ENCODE data around the gene HOMER3.

HOMER3 gene

GRCh38 chr19:18951721-18952281 lies 10.8 kb upstream of the HOMER3 start:
- no peak for TF ChIP-seq CTCF (IDR thresholded peaks at IDR 0.05)

GRCh38 chr19:18949858-18950257 lies 8.8 kb upstream of the HOMER3 start:
- TF ChIP-seq CTCF (IDR thresholded peaks at IDR 0.05): no peak

GRCh38 chr19:18948976-18949356 lies 7.9 kb upstream of the HOMER3 start:
- TF ChIP-seq CTCF (IDR thresholded peaks at IDR 0.05): no peak

DNA sequence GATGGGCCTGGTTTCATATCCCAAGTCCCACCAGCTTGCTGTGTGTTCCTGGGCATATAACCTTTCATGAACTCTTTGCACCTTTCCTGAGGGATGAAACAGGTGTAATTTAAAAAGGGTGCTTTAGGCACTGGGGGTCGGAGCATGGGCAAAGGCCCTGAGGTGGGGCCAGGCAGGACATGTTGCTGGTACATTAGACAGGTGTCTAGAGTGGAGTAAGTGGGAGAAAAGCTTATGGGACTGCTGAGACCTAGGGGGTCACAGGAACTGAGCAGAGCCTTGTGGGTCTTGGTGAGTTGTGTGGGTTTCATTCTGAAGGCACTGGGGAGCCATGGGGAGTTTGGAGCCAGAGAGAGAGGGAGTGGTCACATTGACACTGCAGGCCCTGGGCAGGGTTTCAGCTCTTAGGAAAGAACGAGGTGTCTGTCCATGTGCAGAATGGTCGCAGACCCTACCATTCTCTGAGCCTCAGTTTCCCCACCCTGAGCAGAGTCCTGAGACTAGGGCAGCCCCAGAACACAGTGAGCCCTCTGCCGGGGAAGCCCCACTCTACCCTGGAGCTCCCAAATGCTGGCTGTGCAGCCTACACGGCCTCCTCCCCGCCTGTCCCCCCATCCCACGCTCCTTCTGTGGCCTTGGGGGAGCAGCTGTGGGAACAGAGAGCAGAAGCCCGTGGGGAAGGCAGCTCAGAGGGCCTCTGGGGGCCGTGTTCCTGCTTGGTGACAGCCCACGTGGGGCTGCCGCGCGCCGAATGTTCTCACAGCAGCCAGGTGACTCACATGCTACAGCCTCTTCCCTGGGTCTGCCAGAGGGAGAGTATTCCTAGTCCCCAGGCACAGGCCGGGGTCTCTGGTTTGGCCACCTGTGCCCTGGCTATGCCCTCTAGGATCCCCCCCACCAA lies 7.3 kb upstream of the HOMER3 start:
- TF ChIP-seq CTCF (IDR thresholded peaks at IDR 0.05): no peak

- TF ChIP-seq CTCF (IDR thresholded peaks at IDR 0.05): no peak
Measured at GRCh38 chr19:18946918-18947317, 5.9 kb upstream of the HOMER3 start.

DNA sequence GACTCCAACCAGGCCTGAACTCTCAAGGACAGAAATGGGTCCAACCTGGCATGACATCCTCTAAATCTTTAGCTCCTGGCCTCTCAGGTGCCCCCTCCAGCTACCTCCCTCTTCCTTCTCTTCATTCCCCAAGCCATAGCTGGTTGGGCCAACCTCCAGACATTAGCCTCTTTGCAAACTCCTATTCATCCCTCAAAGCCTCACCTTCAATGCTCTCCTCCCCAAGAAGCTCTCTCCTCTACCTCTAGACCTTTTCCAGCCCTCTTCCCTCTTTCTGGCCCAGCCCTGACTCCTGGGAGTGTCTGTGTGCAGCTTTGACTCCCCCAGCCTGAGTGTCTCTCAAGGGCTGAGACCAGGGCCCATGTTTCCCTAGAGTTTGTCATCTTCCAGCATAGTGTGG lies 5.3 kb upstream of the HOMER3 start:
- TF ChIP-seq CTCF (IDR thresholded peaks at IDR 0.05): no peak

GRCh38 chr19:18945297-18945696 lies 4.3 kb upstream of the HOMER3 start:
- TF ChIP-seq CTCF (IDR thresholded peaks at IDR 0.05): no peak

Measured in LNCAP (cell line).